Measurements from ENCODE around the gene INTS11.

The INTS11 gene

DNA sequence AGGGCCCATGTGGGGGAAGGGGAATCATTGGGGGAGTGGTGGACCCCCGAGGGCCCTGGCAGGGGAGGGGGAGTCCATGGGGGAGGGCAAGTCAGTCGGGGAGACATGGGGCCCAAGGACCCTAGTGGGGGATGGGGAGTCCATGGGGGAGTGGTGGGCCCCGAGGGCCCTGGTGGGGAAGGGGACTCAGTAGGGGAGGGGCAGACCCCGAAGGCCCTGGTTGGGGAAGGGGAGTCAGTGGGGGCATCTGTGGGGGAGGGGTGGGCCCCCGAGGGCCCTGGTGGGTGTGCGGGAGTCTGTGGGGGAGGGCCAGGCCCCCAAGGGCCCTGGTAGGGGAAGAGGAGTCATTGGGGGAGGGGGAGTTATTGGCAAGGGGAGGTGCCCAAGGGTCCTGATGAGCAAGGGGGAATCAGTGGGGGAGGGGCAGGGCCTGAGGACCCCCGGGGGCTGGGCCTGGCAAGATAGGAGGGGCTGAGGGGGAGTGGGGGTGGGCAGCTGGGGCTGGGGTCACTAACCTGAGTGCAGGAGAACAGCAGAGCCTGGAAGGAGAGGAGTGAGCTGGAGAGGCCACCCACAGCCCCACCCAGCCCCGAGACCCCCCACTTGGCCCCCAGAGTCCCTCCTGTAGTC is 31.8 kb upstream of the INTS11 start:
- H3K4me2 ChIP-seq, result no peak overlapping the region
- no peak overlapping the region for H3K9ac ChIP-seq
- H4K20me1 ChIP-seq (ENCODE audit: insufficient read depth), result no peaks in the 10 kb centered on the region
- H3K4me1 ChIP-seq (ENCODE audit: low read depth, poor library complexity, severe bottlenecking), result peaks cover 18% of the 10 kb centered on the region
- no peaks in the 10 kb centered on the region; the same call in 1 of the 2 replicates for H3K27me3 ChIP-seq (ENCODE audit: insufficient read depth, low read depth)
- no peak overlapping the region for H3K4me3 ChIP-seq (IDR thresholded peaks at IDR 0.05; ENCODE audit: insufficient read depth, low read depth, low read length)
- no peaks in the 10 kb centered on the region for H3K79me2 ChIP-seq (ENCODE audit: insufficient read depth, low read depth)
- H3K27ac ChIP-seq, result no peak overlapping the region
- no peak overlapping the region for H2AFZ ChIP-seq (ENCODE audit: low read depth)
- TF ChIP-seq, protein P1, sequence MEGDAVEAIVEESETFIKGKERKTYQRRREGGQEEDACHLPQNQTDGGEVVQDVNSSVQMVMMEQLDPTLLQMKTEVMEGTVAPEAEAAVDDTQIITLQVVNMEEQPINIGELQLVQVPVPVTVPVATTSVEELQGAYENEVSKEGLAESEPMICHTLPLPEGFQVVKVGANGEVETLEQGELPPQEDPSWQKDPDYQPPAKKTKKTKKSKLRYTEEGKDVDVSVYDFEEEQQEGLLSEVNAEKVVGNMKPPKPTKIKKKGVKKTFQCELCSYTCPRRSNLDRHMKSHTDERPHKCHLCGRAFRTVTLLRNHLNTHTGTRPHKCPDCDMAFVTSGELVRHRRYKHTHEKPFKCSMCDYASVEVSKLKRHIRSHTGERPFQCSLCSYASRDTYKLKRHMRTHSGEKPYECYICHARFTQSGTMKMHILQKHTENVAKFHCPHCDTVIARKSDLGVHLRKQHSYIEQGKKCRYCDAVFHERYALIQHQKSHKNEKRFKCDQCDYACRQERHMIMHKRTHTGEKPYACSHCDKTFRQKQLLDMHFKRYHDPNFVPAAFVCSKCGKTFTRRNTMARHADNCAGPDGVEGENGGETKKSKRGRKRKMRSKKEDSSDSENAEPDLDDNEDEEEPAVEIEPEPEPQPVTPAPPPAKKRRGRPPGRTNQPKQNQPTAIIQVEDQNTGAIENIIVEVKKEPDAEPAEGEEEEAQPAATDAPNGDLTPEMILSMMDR (conservative IDR thresholded peaks at IDR 0.05; ENCODE audit: low read depth, low read length), result no peak
- H3K36me3 ChIP-seq (ENCODE audit: insufficient read depth), result no peaks in the 10 kb centered on the region

DNA sequence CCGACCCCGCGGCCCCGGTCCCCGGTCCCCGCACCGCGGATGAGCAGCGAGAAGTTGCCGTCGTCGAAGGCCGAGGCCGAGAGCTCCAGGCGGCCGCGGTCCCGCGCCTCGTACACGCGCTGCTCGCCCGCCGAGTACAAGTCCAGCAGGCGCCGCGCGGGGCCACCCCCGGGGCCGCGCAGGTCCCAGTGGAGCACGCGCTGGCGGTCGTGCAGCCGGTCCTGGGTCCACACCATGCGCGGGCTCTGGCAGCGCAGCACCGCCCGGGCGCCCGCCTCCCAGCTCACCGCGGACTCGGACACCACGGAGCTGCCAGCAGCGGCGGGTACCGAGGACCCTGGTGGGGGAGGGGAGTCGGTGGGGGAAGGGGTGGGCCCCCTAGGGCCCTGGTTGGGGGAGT is 31.0 kb upstream of the INTS11 start:
- Histone ChIP-seq H3K36me3 (ENCODE audit: insufficient read depth) (no peaks in the 10 kb centered on the region), H3K9ac (no peak overlapping the region), H3K4me2 (no peak overlapping the region), H3K79me2 (ENCODE audit: insufficient read depth, low read depth) (no peaks in the 10 kb centered on the region), H2AFZ (ENCODE audit: low read depth) (no peak overlapping the region), H3K27ac (no peak overlapping the region), H3K4me1 (ENCODE audit: low read depth, poor library complexity, severe bottlenecking) (peaks cover 18% of the 10 kb centered on the region), H3K4me3 (IDR thresholded peaks at IDR 0.05; ENCODE audit: insufficient read depth, low read depth, low read length) (no peak overlapping the region), H3K27me3 (ENCODE audit: insufficient read depth, low read depth) (no peaks in the 10 kb centered on the region; the same call in 1 of the 2 replicates), H4K20me1 (ENCODE audit: insufficient read depth) (no peaks in the 10 kb centered on the region)
- TF ChIP-seq, protein P1 (conservative IDR thresholded peaks at IDR 0.05; ENCODE audit: low read depth, low read length), result no peak

DNA sequence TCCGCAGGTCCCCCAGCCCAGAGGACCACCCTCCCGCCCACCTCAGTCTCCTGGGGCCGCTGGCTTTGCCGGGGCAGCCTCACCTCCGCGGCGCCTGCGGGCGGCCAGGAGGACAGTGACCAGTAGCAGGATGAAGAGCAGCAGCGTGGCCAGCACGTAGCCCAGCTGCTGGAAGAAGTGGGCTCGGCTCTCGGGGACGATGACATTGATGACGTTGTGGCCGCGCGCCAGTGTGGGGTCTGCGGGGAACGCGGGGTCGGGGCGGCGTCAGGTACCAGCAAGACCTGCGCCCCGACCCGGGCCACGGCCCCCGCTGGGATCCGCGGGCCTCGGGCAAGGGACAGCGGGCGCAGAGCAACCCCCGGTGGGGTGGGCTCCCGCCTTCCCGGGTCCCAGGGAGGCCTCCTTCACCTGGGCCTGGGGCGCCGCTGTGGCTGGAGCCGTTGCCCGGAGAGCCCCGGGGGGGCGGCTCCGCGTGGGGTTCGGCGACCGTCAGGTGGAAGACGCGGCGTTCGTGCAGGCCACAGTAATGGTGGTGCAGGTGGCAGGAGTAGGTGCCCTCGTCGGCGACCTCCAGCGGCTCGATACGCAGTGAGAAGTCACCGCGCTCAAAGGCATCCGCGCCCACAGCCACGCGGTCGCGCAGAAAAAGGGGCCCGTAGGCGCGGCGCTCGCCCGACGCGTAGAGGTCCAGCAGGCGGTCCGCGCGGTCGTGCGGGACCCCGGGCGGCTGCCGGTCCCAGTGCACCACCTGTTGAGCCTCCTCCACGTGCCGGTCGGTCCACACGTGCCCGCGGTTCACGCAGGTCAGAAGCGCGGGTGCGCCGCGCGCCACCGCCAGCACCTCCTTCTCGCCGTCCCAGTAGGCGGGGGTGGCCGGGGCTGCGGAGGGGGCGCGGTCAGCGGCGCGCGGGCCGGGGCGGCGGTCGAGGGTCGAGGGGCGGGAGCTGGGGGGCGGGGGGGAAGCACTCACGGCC is 30.1 kb upstream of the INTS11 start:
- H3K4me2 ChIP-seq, result no peak overlapping the region

DNA sequence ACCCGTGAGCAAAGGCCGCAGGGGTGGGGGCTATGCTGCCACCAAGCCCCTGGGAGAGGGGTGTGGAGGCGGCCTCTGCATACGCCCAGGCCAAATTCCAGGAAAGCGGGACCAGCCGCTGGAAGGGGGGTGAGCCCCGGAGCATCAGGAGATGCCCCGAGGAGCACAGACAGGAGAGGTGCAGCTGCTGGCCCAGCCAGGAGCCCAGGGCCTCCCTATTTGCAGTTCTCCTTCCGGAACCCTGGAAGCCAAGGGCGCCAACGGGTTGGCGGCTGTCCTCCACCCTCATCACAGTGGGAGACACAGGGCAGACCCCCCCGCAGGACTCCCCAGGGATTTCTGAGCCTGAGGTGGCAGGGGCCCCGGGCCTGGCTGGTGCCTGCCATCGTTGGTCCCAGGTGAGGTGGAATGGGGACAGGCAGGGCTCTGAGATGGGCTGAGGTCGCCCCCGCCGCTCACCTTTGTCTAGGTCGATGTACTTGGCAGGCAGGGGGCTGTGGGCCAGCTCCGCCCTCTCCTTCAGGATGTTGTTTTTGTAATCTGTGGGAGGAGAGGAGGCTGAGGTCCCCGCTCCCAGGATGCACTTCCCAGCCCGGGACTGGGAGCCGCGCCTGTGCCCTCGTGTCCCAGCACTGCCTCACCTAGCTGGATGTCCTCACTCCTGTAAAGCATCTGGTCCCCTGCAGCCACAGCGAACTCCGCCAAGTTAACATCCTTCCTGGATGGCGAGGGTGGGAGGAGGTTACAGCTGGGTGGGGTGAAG is 29.1 kb upstream of the INTS11 start:
- TF ChIP-seq, protein P1 (conservative IDR thresholded peaks at IDR 0.05; ENCODE audit: low read depth, low read length), result no peak
- no peaks in the 10 kb centered on the region for H4K20me1 ChIP-seq (ENCODE audit: insufficient read depth)
- H3K4me2 ChIP-seq, result no peak overlapping the region
- no peak overlapping the region for H3K4me3 ChIP-seq (IDR thresholded peaks at IDR 0.05; ENCODE audit: insufficient read depth, low read depth, low read length)
- H2AFZ ChIP-seq (ENCODE audit: low read depth), result no peak overlapping the region
- no peaks in the 10 kb centered on the region for H3K79me2 ChIP-seq (ENCODE audit: insufficient read depth, low read depth)
- no peaks in the 10 kb centered on the region for H3K36me3 ChIP-seq (ENCODE audit: insufficient read depth)
- H3K27me3 ChIP-seq (ENCODE audit: insufficient read depth, low read depth), result no peaks in the 10 kb centered on the region; the same call in 1 of the 2 replicates
- peaks cover 9% of the 10 kb centered on the region for H3K4me1 ChIP-seq (ENCODE audit: low read depth, poor library complexity, severe bottlenecking)
- no peak overlapping the region for H3K9ac ChIP-seq
- no peak overlapping the region for H3K27ac ChIP-seq

More for the DNA sequence above, 30.1 kb upstream of the INTS11 start:
- no peak overlapping the region for H3K4me3 ChIP-seq (IDR thresholded peaks at IDR 0.05; ENCODE audit: insufficient read depth, low read depth, low read length)
- H3K27ac ChIP-seq, result no peak overlapping the region
- H3K36me3 ChIP-seq (ENCODE audit: insufficient read depth), result no peaks in the 10 kb centered on the region
- H3K4me1 ChIP-seq (ENCODE audit: low read depth, poor library complexity, severe bottlenecking), result peaks cover 18% of the 10 kb centered on the region
- no peaks in the 10 kb centered on the region; the same call in 1 of the 2 replicates for H3K27me3 ChIP-seq (ENCODE audit: insufficient read depth, low read depth)
- H4K20me1 ChIP-seq (ENCODE audit: insufficient read depth), result no peaks in the 10 kb centered on the region
- H3K79me2 ChIP-seq (ENCODE audit: insufficient read depth, low read depth), result no peaks in the 10 kb centered on the region
- H2AFZ ChIP-seq (ENCODE audit: low read depth), result no peak overlapping the region
- TF ChIP-seq, protein P1 (conservative IDR thresholded peaks at IDR 0.05; ENCODE audit: low read depth, low read length), result no peak
- no peak overlapping the region for H3K9ac ChIP-seq
